H1 (cell line): ENCODE data around the gene ARMC7. TPM values are rescaled to one million over a fixed set of nuclear protein-coding genes. Genes with fewer than 3 reads are reported as not detected.

ENCODE experiments used
- CTCF ChIA-PET: fragments of 300-600 bp; sonication (Branson Sonifier 250); formaldehyde crosslinking; loops from one replicate; lab custom pipeline; 2021; ENCODE audit not compliant: partially characterized antibody; lab: Charles Lee
- POLR2A ChIA-PET: fragments of 300-600 bp; sonication (Branson Sonifier 250); formaldehyde crosslinking; loops from one replicate; lab custom pipeline; 2021; ENCODE audit warnings: inconsistent platforms; ENCODE audit not compliant: partially characterized antibody; lab: Charles Lee
- DNase-seq, 2 experiments: peaks; one replicate each; pipeline versions ENCODE4 v3.0.0 to v3.0.0-alpha.2; 2010 to 2022; ENCODE audit warnings: low spot score in 2 of 2, low read depth in 1 of 2, mixed read lengths in 1 of 2
- FAIRE-seq: peaks from 2 replicates; lab custom pipeline; 2011; peaks lifted over from hg19 to GRCh38; lab: Jason Lieb, UNC
- H2AFZ ChIP-seq: 2 replicates; pipeline ENCODE4 v1.8.1; 2012; ENCODE audit warnings: low read length, inconsistent platforms
- H2AK5ac ChIP-seq: 2 replicates; pipeline ENCODE4 v1.6.1; 2013; ENCODE audit warnings: low read depth, low read length
- H2BK120ac ChIP-seq: replicated peaks from 2 replicates; pipeline ENCODE3; 2013; ENCODE audit warnings: low read depth, low read length, inconsistent platforms
- H2BK12ac ChIP-seq: 2 replicates; pipeline ENCODE4 v1.6.1; 2013; ENCODE audit warnings: low read depth, low read length
- H2BK15ac ChIP-seq: 2 replicates; pipeline ENCODE4 v1.6.1; 2013; ENCODE audit warnings: low read length
- H2BK20ac ChIP-seq: 2 replicates; pipeline ENCODE4 v1.6.1; 2013; ENCODE audit warnings: low read length
- H2BK5ac ChIP-seq: 2 replicates; pipeline ENCODE4 v1.6.1; 2013; ENCODE audit warnings: low read depth, low read length
- H3K14ac ChIP-seq: 2 replicates; pipeline ENCODE4 v1.6.1; 2013; ENCODE audit warnings: inconsistent platforms; ENCODE audit not compliant: insufficient read length
- H3K18ac ChIP-seq: 2 replicates; pipeline ENCODE4 v1.6.1; 2013; ENCODE audit warnings: low read length; ENCODE audit errors: extremely low read depth
- H3K23ac ChIP-seq: 2 replicates; pipeline ENCODE4 v1.6.1; 2013; ENCODE audit warnings: inconsistent platforms; ENCODE audit not compliant: insufficient read length
- H3K23me2 ChIP-seq: 2 replicates; pipeline ENCODE4 v1.6.1; 2013; ENCODE audit warnings: low read depth, low read length
- H3K27ac ChIP-seq: 2 replicates; pipeline ENCODE4 v1.6.1; 2011; ENCODE audit warnings: low read depth, low read length, inconsistent platforms
- H3K27me3 ChIP-seq, 4 experiments: replicated peaks in 1 of 4; 1 replicate in 1 of 4; 2 replicates in 3 of 4; pipeline versions ENCODE4 v1.6.1 to v1.8.1; 2011 to 2013; ENCODE audit warnings: low read length in 3 of 4, mild to moderate bottlenecking in 3 of 4, inconsistent platforms in 2 of 4, mixed read lengths in 2 of 4, moderate library complexity in 1 of 4; ENCODE audit not compliant: control insufficient read depth in 3 of 4, insufficient read depth in 3 of 4; ENCODE audit errors: extremely low read depth in 1 of 4
- H3K36me3 ChIP-seq, 4 experiments: 2 replicates each; pipeline versions ENCODE4 v1.6.1 to v1.8.1; 2011 to 2013; ENCODE audit warnings: mild to moderate bottlenecking in 4 of 4, low read length in 3 of 4, moderate library complexity in 2 of 4, control low read depth in 1 of 4, inconsistent platforms in 1 of 4; ENCODE audit not compliant: insufficient read depth in 4 of 4, control insufficient read depth in 2 of 4
- H3K4ac ChIP-seq: replicated peaks from 2 replicates; pipeline ENCODE3; 2013; ENCODE audit warnings: low read length, low read depth, mixed read lengths, inconsistent platforms; ENCODE audit not compliant: insufficient read length
- H3K4me1 ChIP-seq, 4 experiments: replicated peaks in 1 of 4; 1 replicate in 1 of 4; 2 replicates in 3 of 4; pipeline versions ENCODE4 v1.6.1 to v1.8.1; 2011 to 2013; ENCODE audit warnings: low read length in 3 of 4, inconsistent platforms in 2 of 4, mixed read lengths in 1 of 4; ENCODE audit not compliant: insufficient read depth in 4 of 4, control insufficient read depth in 3 of 4
- H3K4me2 ChIP-seq, 2 experiments: 2 replicates each; pipeline versions ENCODE4 v1.6.1 to v1.8.1; 2011 to 2013; ENCODE audit warnings: low read depth in 2 of 2, low read length in 2 of 2, control low read depth in 1 of 2, inconsistent platforms in 1 of 2, mild to moderate bottlenecking in 1 of 2; ENCODE audit not compliant: insufficient read depth in 1 of 2
- H3K4me3 ChIP-seq, 4 experiments: fragments of 200-600, 300-600 bp in 1 of 4; sonication (generic), shearing (Covaris generic), sonication (Bioruptor Twin) in 1 of 4; 2 replicates each; pipeline versions ENCODE4 v1.5.1 to v1.8.1; 2011 to 2016; ENCODE audit warnings: low read length in 4 of 4, low read depth in 3 of 4, control low read depth in 2 of 4, inconsistent platforms in 2 of 4, mild to moderate bottlenecking in 2 of 4, mixed read lengths in 1 of 4, moderate library complexity in 1 of 4; ENCODE audit not compliant: insufficient read depth in 2 of 4; ENCODE audit errors: extremely low read depth in 1 of 4
- H3K56ac ChIP-seq: replicated peaks from 2 replicates; pipeline ENCODE3; 2013; ENCODE audit warnings: low read depth, mild to moderate bottlenecking, mixed read lengths, low read length, inconsistent platforms; ENCODE audit not compliant: insufficient read length
- H3K79me1 ChIP-seq: 2 replicates; pipeline ENCODE4 v1.6.1; 2013; ENCODE audit warnings: low read depth, low read length, control low read depth
- H3K79me2 ChIP-seq, 2 experiments: 2 replicates each; pipeline versions ENCODE4 v1.6.1 to v1.8.1; 2012 to 2013; ENCODE audit warnings: low read length in 2 of 2, mild to moderate bottlenecking in 2 of 2, inconsistent platforms in 1 of 2; ENCODE audit not compliant: insufficient read depth in 2 of 2, control insufficient read depth in 1 of 2
- H3K9ac ChIP-seq, 4 experiments: replicated peaks in 1 of 4; 1 replicate in 1 of 4; 2 replicates in 3 of 4; pipeline versions ENCODE4 v1.6.1 to v1.8.1; 2011 to 2013; ENCODE audit warnings: low read depth in 3 of 4, low read length in 3 of 4, control low read depth in 2 of 4, mild to moderate bottlenecking in 2 of 4, moderate library complexity in 2 of 4, inconsistent platforms in 1 of 4; ENCODE audit errors: extremely low read depth in 1 of 4
- H3K9me3 ChIP-seq, 2 experiments: 2 replicates each; pipeline versions ENCODE4 v1.6.1 to v1.8.1; 2012 to 2013; ENCODE audit warnings: mild to moderate bottlenecking in 2 of 2, moderate library complexity in 2 of 2, control low read depth in 1 of 2, inconsistent platforms in 1 of 2, low read depth in 1 of 2, low read length in 1 of 2, mixed read lengths in 1 of 2; ENCODE audit not compliant: insufficient read depth in 2 of 2
- H4K20me1 ChIP-seq, 2 experiments: replicated peaks in 1 of 2; 2 replicates each; pipeline versions ENCODE3 to v1.8.1; 2011 to 2013; ENCODE audit warnings: inconsistent platforms in 2 of 2, low read length in 2 of 2, mild to moderate bottlenecking in 1 of 2; ENCODE audit not compliant: insufficient read depth in 2 of 2, control insufficient read depth in 1 of 2
- H4K5ac ChIP-seq: 2 replicates; pipeline ENCODE4 v1.6.1; 2013; ENCODE audit warnings: low read length, low read depth, mixed read lengths, inconsistent platforms; ENCODE audit not compliant: insufficient read length
- H4K8ac ChIP-seq: 2 replicates; pipeline ENCODE4 v1.8.0; 2013; ENCODE audit warnings: mild to moderate bottlenecking, moderate library complexity, low read length, inconsistent platforms; ENCODE audit not compliant: insufficient read depth; ENCODE audit errors: extremely low read depth
- H4K91ac ChIP-seq: replicated peaks from 2 replicates; pipeline ENCODE3; 2013; ENCODE audit warnings: low read length, mixed read lengths, inconsistent platforms; ENCODE audit not compliant: insufficient read length
- JUN ChIP-seq: IDR thresholded peaks from 2 replicates; pipeline ENCODE4 v1.6.1; 2011; ENCODE audit warnings: low read depth, mild to moderate bottlenecking, improper control_type of control experiment, low read length
- WGBS, 2 experiments: shearing (Covaris generic) in 1 of 2; methylation state at CpG; one replicate each; pipeline versions ENCODE4 v1.1.6 to v1.1.7; 2013 to 2015; ENCODE audit warnings: low lambda C conversion rate in 2 of 2, mixed read lengths in 2 of 2, inconsistent platforms in 1 of 2, low coverage in 1 of 2, missing lambda C conversion rate in 1 of 2; ENCODE audit not compliant: insufficient replicate concordance in 2 of 2, insufficient coverage in 1 of 2, insufficient read length in 1 of 2; ENCODE audit errors: extremely low coverage in 1 of 2, missing lambda C conversion rate in 1 of 2; 5-methylcytosine and 5-hydroxymethylcytosine counted together
- polyA plus RNA-seq, 7 experiments: library from polyadenylated mRNA; depleted of rRNA in 3 of 7; stranded (reverse) in 5 of 7; unstranded in 2 of 7; fragments of >200 nt in 5 of 7; fragments of 200-250 nt in 2 of 7; gene quantifications; 1 replicate in 5 of 7; 2 replicates in 1 of 7; 4 replicates in 1 of 7; pipeline versions ENCODE4 v1.2.1 to v1.2.3, GENCODE V29; 2011 to 2013; ENCODE audit warnings: missing spikeins in 2 of 7, mixed read lengths in 2 of 7
- total RNA-seq: library from RNA; stranded (reverse); fragmentation: NEBNext Ultra II Directional; extraction: Animal tissue kit (Norgen Biotek cat#: 25700); gene quantifications from 2 replicates; pipeline ENCODE4 v1.2.1, GENCODE V29; 2021

Gene ARMC7
- total and polyA plus RNA-seq, 2 of the 8 experiments (the other 6 are each of a cell fraction or from before 2014, with no cell fraction given): 9.8 to 13.6 TPM

DNA sequence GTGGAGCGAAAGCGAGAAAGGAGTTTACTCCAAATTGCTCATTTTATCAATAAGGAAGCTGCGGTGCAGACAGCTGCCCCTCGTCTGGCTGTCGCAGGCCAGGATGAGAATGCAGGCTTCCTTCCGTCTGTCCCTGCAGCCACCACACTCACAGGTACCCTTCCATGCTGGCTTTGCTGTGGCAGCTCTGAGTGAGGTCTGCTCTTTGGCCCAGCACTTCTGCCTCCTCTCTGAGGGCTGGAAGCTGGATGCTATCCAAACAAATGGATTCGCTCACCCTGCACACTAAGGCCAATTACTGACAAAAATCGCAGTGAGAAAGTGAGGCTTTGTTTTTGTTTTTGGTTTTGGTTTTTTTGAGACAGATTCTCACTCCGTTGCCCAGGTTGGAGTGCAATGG, 7.0 kb downstream of the ARMC7 start:
- Histone ChIP-seq H3K4me1 (no peaks in the 10 kb centered on the region; a peak in 1 of 7 replicates), H2AFZ (no peak overlapping the region), H2BK12ac (no peak overlapping the region), H3K27me3 (no peaks in the 10 kb centered on the region), H3K23me2 (no peaks in the 10 kb centered on the region), H2BK15ac (no peak overlapping the region), H3K36me3 (no peaks in the 10 kb centered on the region), H3K23ac (no peak overlapping the region), H3K9ac (no peak overlapping the region), H3K56ac (no peak overlapping the region), H3K4me3 (no peak overlapping the region), H2BK120ac (no peak overlapping the region), H3K4ac (no peak overlapping the region), H3K9me3 (no peaks in the 10 kb centered on the region), H4K91ac (no peak overlapping the region), H3K14ac (no peak overlapping the region), H3K4me2 (no peak overlapping the region), H3K27ac (no peak overlapping the region), H2BK20ac (no peak overlapping the region), H4K20me1 (no peaks in the 10 kb centered on the region), H3K18ac (no peak overlapping the region), H3K79me2 (peaks cover 0 to under 1% of the 10 kb centered on the region in 2 experiments; a peak in 1 of 4 replicates), H2BK5ac (no peak overlapping the region), H4K8ac (no peak overlapping the region), H3K79me1 (no peaks in the 10 kb centered on the region; the same call in 1 of the 2 replicates), H4K5ac (no peak overlapping the region), H2AK5ac (no peak overlapping the region)
- DNase-seq (no peak), FAIRE-seq (no peak)
- TF ChIP-seq JUN: no peak
- ChIA-PET POLR2A (interaction anchor here (0.7 to 8.9 kb wide), 5 partner anchors 12 to 64 kb away, joined by 3 to 134 read pairs (median 3); partner anchors contain the start of genes JPT1 and NT5C), CTCF (interaction anchor here (0.7 to 9.6 kb wide), 10 partner anchors 10 to 254 kb away, joined by 3 to 239 read pairs (median 6); partner anchors contain the start of gene NT5C)
- 95% methylated on average over 9 of the region's 9 CpGs; no CpG with 5 or more reads in 1 of the 2 experiments for WGBS, 2 experiments
